PC-3 (cell line): ENCODE results near the gene EPHA1. TPM values are rescaled to one million over a fixed set of nuclear protein-coding genes. Genes with fewer than 3 reads are reported as not detected.

Experiments
- ATAC-seq: fragments of 200-7000 bp; cut with Tn5 transposase; 2 replicates; pipeline ENCODE4 v1.9.1; 2020; ENCODE audit warnings: mild to moderate bottlenecking, moderate library complexity
- BruUV-seq: library from RNA; stranded (reverse); fragments of 400-500 nt; replicated peaks from 2 replicates; lab custom pipeline; 2021; lab: Mats Ljungman, UMichigan
- CTCF ChIA-PET: fragments of 300-600 bp; sonication (Branson Sonifier 250); formaldehyde crosslinking; loops from one replicate; lab custom pipeline; 2022; ENCODE audit warnings: antibody characterized with exemption; lab: Charles Lee
- POLR2A ChIA-PET: fragments of 300-600 bp; sonication (Branson Sonifier 250); formaldehyde crosslinking; loops from one replicate; lab custom pipeline; 2022; ENCODE audit warnings: antibody characterized with exemption; ENCODE audit not compliant: unreplicated experiment; lab: Charles Lee
- DNase-seq: peaks from one replicate; pipeline ENCODE4 v3.0.0-alpha.2; 2015
- H2AFZ ChIP-seq: fragments of 300-600 bp; sonication (generic); 2 replicates; pipeline ENCODE4 v1.6.0; 2016; ENCODE audit warnings: antibody characterized with exemption, low read length
- H3F3A ChIP-seq: fragments of 300-600 bp; sonication (generic); one replicate; pipeline ENCODE4 v1.6.0; 2017; ENCODE audit warnings: antibody characterized with exemption, low read length, control low read depth, mild to moderate bottlenecking; ENCODE audit not compliant: unreplicated experiment
- H3K27ac ChIP-seq: fragments of 300-600 bp; sonication (generic); 2 replicates; pipeline ENCODE4 v1.5.1; 2016; ENCODE audit warnings: mild to moderate bottlenecking, low read length
- H3K27me3 ChIP-seq: fragments of 300-600 bp; sonication (generic); 2 replicates; pipeline ENCODE4 v1.6.1; 2016; ENCODE audit warnings: low read length, mixed read lengths
- H3K36me3 ChIP-seq: fragments of 300-600 bp; sonication (generic); 2 replicates; pipeline ENCODE4 v1.6.1; 2016; ENCODE audit warnings: low read depth, mixed run types, low read length, mixed read lengths
- H3K4me1 ChIP-seq: fragments of 300-600 bp; sonication (generic); 2 replicates; pipeline ENCODE4 v1.5.1; 2016; ENCODE audit warnings: low read length; ENCODE audit not compliant: insufficient read depth
- H3K4me2 ChIP-seq: fragments of 300-600 bp; sonication (generic); 2 replicates; pipeline ENCODE4 v1.6.0; 2016; ENCODE audit warnings: low read length
- H3K4me3 ChIP-seq: fragments of 300-600 bp; sonication (generic); 2 replicates; pipeline ENCODE4 v1.5.1; 2016; ENCODE audit warnings: mild to moderate bottlenecking, low read length, mixed read lengths
- H3K79me2 ChIP-seq: fragments of 300-600 bp; sonication (generic); 2 replicates; pipeline ENCODE4 v1.6.1; 2017; ENCODE audit warnings: low read length, mixed read lengths
- H3K9ac ChIP-seq: fragments of 300-600 bp; sonication (generic); 2 replicates; pipeline ENCODE4 v1.6.0; 2016; ENCODE audit warnings: mild to moderate bottlenecking, low read length
- H3K9me2 ChIP-seq: fragments of 300-600 bp; sonication (generic); replicated peaks from 2 replicates; pipeline ENCODE4 v1.6.1; 2016; ENCODE audit warnings: mixed run types, low read length, mixed read lengths
- H3K9me3 ChIP-seq: fragments of 300-600 bp; sonication (generic); 2 replicates; pipeline ENCODE4 v1.6.1; 2016; ENCODE audit warnings: low read length, mixed read lengths
- H4K20me1 ChIP-seq: fragments of 300-600 bp; sonication (generic); 2 replicates; pipeline ENCODE4 v1.6.1; 2016; ENCODE audit warnings: low read length, mixed read lengths
- CTCF ChIP-seq: fragments of 300-600 bp; sonication (generic); conservative IDR thresholded peaks from 2 replicates; pipeline ENCODE4 v1.5.1; 2017; ENCODE audit warnings: antibody characterized with exemption, low read depth, mild to moderate bottlenecking, low read length
- EZH2 ChIP-seq: fragments of 300-600 bp; sonication (generic); IDR thresholded peaks from one replicate; pipeline ENCODE4 v1.6.1; 2017; ENCODE audit warnings: antibody characterized with exemption, mild to moderate bottlenecking, low read length; ENCODE audit not compliant: unreplicated experiment
- EZH2phosphoT487 ChIP-seq: fragments of 300-600 bp; sonication (generic); IDR thresholded peaks from 2 replicates; pipeline ENCODE4 v1.6.1; 2018; ENCODE audit warnings: mild to moderate bottlenecking, antibody characterized with exemption, low read length, borderline replicate concordance
- intact Hi-C: fragments of 100-400 bp; cut with micrococcal nuclease; formaldehyde crosslinking; loops from 2 replicates; pipeline ENCODE4 v1.9.0; 2023
- total RNA-seq: library from RNA; depleted of rRNA; stranded (reverse); fragments of >200 nt; gene quantifications from 2 replicates; pipeline ENCODE4 v1.2.3, GENCODE V29; 2014

Gene EPHA1
- total RNA-seq, 1 experiment from 2014 or later = 46.4 TPM

- Histone ChIP-seq H3K27ac (no peak overlapping the region), H3K9ac (no peak overlapping the region), H3K4me3 (no peak overlapping the region), H3K4me2 (no peak overlapping the region), H3K9me3 (no peaks in the 10 kb centered on the region), H4K20me1 (peaks cover 22% of the 10 kb centered on the region; the same call in 1 of the 2 replicates), H3K36me3 (peaks cover 21% of the 10 kb centered on the region), H3K27me3 (no peaks in the 10 kb centered on the region), H3K79me2 (peaks cover 22% of the 10 kb centered on the region), H3K9me2 (no peaks in the 10 kb centered on the region), H3K4me1 (0 out of 2 replicates have a peak, but pooled peaks cover 1% of the 10 kb centered on the region), H3F3A (no peaks in the 10 kb centered on the region), H2AFZ (no peak overlapping the region)
- no TSS peak for BruUV-seq
- TF ChIP-seq CTCF (no peak), EZH2 (no peak), EZH2phosphoT487 (no peak)
- intact Hi-C loops = no loop called here
- no peak for DNase-seq
- ChIA-PET CTCF (no interaction called here), POLR2A (interaction anchor here (0.6 kb wide), 1 partner anchor 127 kb away, joined by 3 read pairs; the partner anchor contains the start of gene GSTK1)
- ATAC-seq = no peak
Measured at GRCh38 chr7:143390104-143390772, 18.4 kb downstream of the EPHA1 start.

- H3K9me3 ChIP-seq = no peaks in the 10 kb centered on the region
- TF ChIP-seq CTCF (0 out of 2 replicates have a peak, but pooled peaks have one; percentile 16), EZH2 (no peak), EZH2phosphoT487 (no peak)
- H3K4me3 ChIP-seq = no peak overlapping the region
- H3K79me2 ChIP-seq = peaks cover 29% of the 10 kb centered on the region
- ATAC-seq = no peak
- no peak overlapping the region for H3K9ac ChIP-seq
- H3K4me1 ChIP-seq = peaks cover 9% of the 10 kb centered on the region; the same call in 1 of the 2 replicates
- BruUV-seq = no TSS peak
- no peak for DNase-seq
- no peaks in the 10 kb centered on the region for H3K27me3 ChIP-seq
- peaks cover 29% of the 10 kb centered on the region for H4K20me1 ChIP-seq
- no peaks in the 10 kb centered on the region for H3F3A ChIP-seq
- no peak overlapping the region for H3K4me2 ChIP-seq
- no peaks in the 10 kb centered on the region for H3K9me2 ChIP-seq
- no peak overlapping the region for H3K27ac ChIP-seq
- H3K36me3 ChIP-seq = peaks cover 28% of the 10 kb centered on the region
- intact Hi-C loops = no loop called here
- ChIA-PET CTCF (no interaction called here), POLR2A (no interaction called here)
- H2AFZ ChIP-seq = no peak overlapping the region
Measured at GRCh38 chr7:143389316-143390103, 19.1 kb downstream of the EPHA1 start.
